ENCODE measurements around the gene CHN2. TPM values are rescaled to one million over a fixed set of nuclear protein-coding genes. Genes with fewer than 3 reads are reported as not detected.

The CHN2 gene
- total RNA-seq, 1 experiment from 2014 or later: 61.2 TPM

- no TSS peak for BruUV-seq (replicated peaks)
- Histone ChIP-seq H3K36me3 (ENCODE audit: insufficient read depth, low read length, poor library complexity, severe bottlenecking) (no peaks in the 10 kb centered on the region), H3K27me3 (replicated peaks; ENCODE audit: insufficient read depth, low read depth, low read length, poor library complexity) (no peaks in the 10 kb centered on the region), H3K4me3 (ENCODE audit: low read depth, low read length, poor library complexity, severe bottlenecking) (no peak overlapping the region), H3K27ac (ENCODE audit: low read depth, low read length, poor library complexity, severe bottlenecking) (no peak overlapping the region), H3K4me1 (ENCODE audit: insufficient read depth, low read length, poor library complexity, severe bottlenecking) (peaks cover 23% of the 10 kb centered on the region), H3K9me3 (ENCODE audit: low read depth, low read length, poor library complexity, severe bottlenecking) (no peaks in the 10 kb centered on the region)
- ChIA-PET CTCF (no interaction called here), POLR2A (ENCODE audit: low non-redundant PET) (no interaction called here)
- intact Hi-C loops (cut with micrococcal nuclease; ENCODE audit: unreplicated experiment): no loop called here
- TF ChIP-seq EZH2 (IDR thresholded peaks at IDR 0.05; ENCODE audit: borderline replicate concordance, low read depth, low read length, poor library complexity, severe bottlenecking): no peak
- TF ChIP-seq CTCF (conservative IDR thresholded peaks at IDR 0.05; ENCODE audit: low read depth, low read length): no peak
- no peak for DNase-seq (ENCODE audit: low spot score)
Measured at GRCh38 chr7:29443552-29443951, 249.0 kb downstream of the CHN2 start.

DNA sequence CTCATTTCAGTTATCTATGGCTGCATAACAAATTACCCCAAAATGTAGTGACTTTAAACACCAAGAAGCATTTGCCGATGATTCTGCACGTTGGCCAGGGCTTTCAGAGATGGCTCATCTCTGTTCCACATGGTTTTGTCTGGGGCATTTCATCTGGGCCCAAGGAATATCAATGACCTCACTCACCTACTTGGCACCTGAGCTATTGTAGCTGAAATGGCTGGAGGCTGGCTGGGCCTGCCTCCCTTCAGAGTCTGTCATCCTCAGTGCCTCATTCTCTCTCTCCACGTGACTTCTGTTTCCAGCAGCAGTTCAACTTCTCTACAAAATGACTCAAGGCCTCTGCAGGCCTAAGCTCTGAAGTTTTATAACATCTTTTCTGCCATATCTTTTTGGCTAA is 249.7 kb downstream of the CHN2 start:
- Histone ChIP-seq H3K4me1 (ENCODE audit: insufficient read depth, low read length, poor library complexity, severe bottlenecking) (peaks cover 23% of the 10 kb centered on the region), H3K27ac (ENCODE audit: low read depth, low read length, poor library complexity, severe bottlenecking) (no peak overlapping the region), H3K9me3 (ENCODE audit: low read depth, low read length, poor library complexity, severe bottlenecking) (no peaks in the 10 kb centered on the region), H3K27me3 (replicated peaks; ENCODE audit: insufficient read depth, low read depth, low read length, poor library complexity) (no peaks in the 10 kb centered on the region), H3K36me3 (ENCODE audit: insufficient read depth, low read length, poor library complexity, severe bottlenecking) (no peaks in the 10 kb centered on the region), H3K4me3 (ENCODE audit: low read depth, low read length, poor library complexity, severe bottlenecking) (no peak overlapping the region)
- no peak for DNase-seq (ENCODE audit: low spot score)
- POLR2A ChIA-PET (ENCODE audit: low non-redundant PET): no interaction called here
- intact Hi-C loops (cut with micrococcal nuclease; ENCODE audit: unreplicated experiment): no loop called here
- TF ChIP-seq CTCF (conservative IDR thresholded peaks at IDR 0.05; ENCODE audit: low read depth, low read length): no peak
- TF ChIP-seq EZH2 (IDR thresholded peaks at IDR 0.05; ENCODE audit: borderline replicate concordance, low read depth, low read length, poor library complexity, severe bottlenecking): no peak
- no TSS peak for BruUV-seq (replicated peaks)
- CTCF ChIA-PET: no interaction called here

GRCh38 chr7:29445736-29446135 is 251.2 kb downstream of the CHN2 start:
- no TSS peak for BruUV-seq (replicated peaks)
- H3K4me1 ChIP-seq (ENCODE audit: insufficient read depth, low read length, poor library complexity, severe bottlenecking): peaks cover 23% of the 10 kb centered on the region
- no peak for DNase-seq (ENCODE audit: low spot score)
- TF ChIP-seq EZH2 (IDR thresholded peaks at IDR 0.05; ENCODE audit: borderline replicate concordance, low read depth, low read length, poor library complexity, severe bottlenecking): no peak
- no peak for TF ChIP-seq CTCF (conservative IDR thresholded peaks at IDR 0.05; ENCODE audit: low read depth, low read length)
- H3K27me3 ChIP-seq (replicated peaks; ENCODE audit: insufficient read depth, low read depth, low read length, poor library complexity): no peaks in the 10 kb centered on the region
- ChIA-PET POLR2A (ENCODE audit: low non-redundant PET) (interaction anchor here (1.1 kb wide), 1 partner anchor 494 kb away, joined by 3 read pairs; no protein-coding TSS in a partner anchor), CTCF (no interaction called here)
- H3K4me3 ChIP-seq (ENCODE audit: low read depth, low read length, poor library complexity, severe bottlenecking): no peak overlapping the region
- H3K9me3 ChIP-seq (ENCODE audit: low read depth, low read length, poor library complexity, severe bottlenecking): no peaks in the 10 kb centered on the region
- H3K36me3 ChIP-seq (ENCODE audit: insufficient read depth, low read length, poor library complexity, severe bottlenecking): no peaks in the 10 kb centered on the region
- no peak overlapping the region for H3K27ac ChIP-seq (ENCODE audit: low read depth, low read length, poor library complexity, severe bottlenecking)
- intact Hi-C loops (cut with micrococcal nuclease; ENCODE audit: unreplicated experiment): no loop called here

Measured in A673 (cell line).